GM19463 (cell line): ENCODE data around the gene SPRR2F.
"Not testable (repeated sequence)": the region's sequence is repeated elsewhere in the genome, so short reads cannot be mapped to it uniquely, and the experiment has no call there.

Experiments
- ATAC-seq: cut with Tn5 transposase; IDR thresholded peaks from one replicate; pipeline ENCODE4 v1.9.1; 2021; ENCODE audit warnings: mild to moderate bottlenecking, moderate library complexity; ENCODE audit not compliant: unreplicated experiment

The SPRR2F gene, protein sequence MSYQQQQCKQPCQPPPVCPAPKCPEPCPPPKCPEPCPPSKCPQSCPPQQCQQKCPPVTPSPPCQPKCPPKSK

DNA sequence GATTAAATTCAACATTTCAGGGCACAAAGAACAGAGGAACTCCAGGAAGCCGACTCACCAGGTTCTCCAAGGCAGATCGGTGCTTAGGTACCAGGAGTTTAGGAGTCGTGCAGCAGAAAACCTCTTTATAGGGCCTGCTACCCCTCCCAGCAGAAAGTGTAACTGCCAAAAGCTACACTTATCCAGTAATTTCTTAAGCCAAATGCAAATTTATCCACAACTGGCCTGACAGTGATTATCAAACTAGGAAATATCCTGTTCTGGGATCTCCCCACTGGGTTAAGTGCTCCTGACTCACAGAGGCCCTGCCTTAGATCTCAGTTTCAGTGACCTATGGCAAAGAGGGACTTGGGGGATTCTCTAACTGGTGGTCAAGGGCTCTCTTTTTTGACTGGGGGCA lies at the start of gene SPRR2F:
Gene SPRR2F, minus strand, starts transcription at position 101 of the 400 bp plus-strand sequence. CDS start 783 bp downstream, outside the sequence.
- ATAC-seq = no peak

DNA sequence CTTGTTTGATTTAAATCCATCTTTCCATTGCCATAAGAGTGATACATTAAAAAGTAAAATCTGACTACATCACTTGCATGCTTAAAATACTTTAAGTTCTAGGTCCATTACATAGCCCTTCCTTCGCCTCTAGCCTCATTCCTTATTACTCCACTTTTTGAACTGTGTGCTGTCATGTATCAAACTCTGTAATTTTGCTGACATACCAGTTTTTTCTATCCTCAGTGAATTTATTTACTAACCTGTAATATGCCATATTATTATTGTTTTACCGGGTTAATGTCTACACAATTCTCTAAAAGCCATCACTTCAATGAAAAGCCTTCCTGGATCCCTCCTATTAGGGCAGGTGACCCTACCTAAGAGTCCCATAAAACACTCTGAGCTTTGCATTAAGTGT lies 42.2 kb upstream of the SPRR2F start:
- no peak for ATAC-seq

DNA sequence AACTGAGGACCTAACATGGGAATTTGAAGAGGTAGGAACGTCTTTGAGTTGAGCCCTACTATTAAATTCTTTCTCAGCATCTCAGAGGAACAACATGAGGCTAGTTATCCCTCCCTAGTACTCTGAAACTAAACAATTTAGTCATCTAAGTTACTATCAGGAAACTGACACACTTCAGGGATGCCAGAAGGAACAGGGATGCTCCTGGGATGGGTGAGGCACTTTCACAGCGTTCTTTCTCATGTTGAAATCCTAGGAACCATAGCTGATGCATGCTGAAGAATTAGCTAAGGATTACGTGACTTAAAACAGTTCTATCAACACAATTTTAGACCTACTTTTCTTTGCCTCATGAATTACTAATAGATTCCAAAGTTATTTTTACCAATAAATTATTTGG lies 39.2 kb upstream of the SPRR2F start:
- ATAC-seq = no peak

DNA sequence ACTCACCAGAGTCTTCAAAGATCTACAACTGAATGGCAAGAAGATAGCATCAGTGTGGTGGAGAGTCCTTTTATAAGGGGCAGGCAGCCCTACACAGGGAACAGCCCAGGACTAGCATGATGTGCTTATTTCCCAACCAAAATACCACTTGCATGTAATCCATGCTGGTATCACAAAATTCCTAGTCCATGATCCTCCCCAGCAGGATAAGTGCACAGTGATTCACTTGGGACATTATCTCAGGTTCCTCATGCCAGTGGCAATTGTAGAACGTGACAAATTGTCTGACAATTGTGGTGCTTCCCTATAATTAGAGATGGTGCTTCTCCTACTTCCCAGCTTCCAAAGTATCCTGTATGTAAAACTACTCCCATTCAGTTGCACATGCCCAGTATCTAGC lies 37.5 kb upstream of the SPRR2F start, which contains the start of gene SPRR2G:
Gene SPRR2G, minus strand, starts transcription at position 45 of the 400 bp plus-strand sequence. CDS start 780 bp downstream, outside the sequence.
- ATAC-seq = no peak

DNA sequence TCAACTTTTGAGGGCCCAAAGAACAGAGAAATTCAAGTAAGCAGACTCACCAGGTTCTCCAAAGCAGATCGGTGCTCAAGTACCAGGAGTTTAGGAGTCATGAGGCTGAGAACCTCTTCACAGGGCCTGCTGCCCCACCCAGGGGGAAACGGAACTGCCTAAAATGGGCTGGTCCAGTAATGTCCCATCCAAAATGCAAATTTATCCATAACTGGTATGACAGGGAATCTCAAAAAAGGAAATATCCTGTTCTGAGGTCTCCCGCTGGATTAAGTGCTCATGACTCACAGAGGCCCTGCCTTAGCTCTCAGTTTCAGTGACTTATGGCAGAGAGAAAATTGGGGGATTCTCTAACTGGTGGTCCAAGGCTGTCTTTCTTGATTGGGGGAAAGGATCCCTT lies 28.1 kb upstream of the SPRR2F start:
- no peak for ATAC-seq

DNA sequence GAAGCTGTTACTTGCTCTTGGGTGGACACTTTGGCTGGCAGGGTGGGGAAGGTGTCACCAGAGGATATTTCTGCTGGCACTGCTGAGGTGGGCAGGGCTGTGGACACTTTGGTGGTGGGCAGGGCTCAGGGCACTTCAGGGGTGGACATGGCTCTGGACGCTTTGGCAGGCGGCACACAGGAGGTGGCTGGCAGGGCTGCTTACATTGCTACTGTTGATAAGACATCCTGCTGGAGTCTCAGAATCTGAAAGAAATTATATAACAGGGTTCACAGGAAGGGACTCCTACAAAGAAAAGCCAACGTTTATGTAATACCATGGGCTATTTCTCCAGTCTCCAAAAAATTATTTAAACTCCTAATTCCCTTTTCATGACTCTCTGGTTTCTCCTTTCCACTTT lies 27.2 kb upstream of the SPRR2F start:
- no peak for ATAC-seq

DNA sequence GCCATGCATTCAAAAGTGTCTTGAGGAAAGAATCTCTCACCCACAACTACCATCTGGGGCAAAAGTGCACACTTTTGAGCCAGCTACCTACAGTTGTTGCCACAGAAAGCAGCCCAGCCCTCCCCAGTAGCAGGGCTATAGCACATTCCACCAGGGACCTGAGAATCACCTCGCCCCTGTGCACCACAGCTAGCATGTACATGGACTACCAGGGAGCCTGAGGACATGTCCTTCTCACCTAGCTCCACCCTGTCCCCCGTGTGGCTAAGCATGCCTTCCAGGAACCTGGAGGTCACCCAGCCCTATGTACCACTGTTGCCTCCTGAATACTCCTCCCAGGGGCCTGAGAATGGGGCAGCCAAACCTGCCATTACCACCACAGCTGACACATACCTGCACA lies 20.4 kb upstream of the SPRR2F start:
- no peak for ATAC-seq

DNA sequence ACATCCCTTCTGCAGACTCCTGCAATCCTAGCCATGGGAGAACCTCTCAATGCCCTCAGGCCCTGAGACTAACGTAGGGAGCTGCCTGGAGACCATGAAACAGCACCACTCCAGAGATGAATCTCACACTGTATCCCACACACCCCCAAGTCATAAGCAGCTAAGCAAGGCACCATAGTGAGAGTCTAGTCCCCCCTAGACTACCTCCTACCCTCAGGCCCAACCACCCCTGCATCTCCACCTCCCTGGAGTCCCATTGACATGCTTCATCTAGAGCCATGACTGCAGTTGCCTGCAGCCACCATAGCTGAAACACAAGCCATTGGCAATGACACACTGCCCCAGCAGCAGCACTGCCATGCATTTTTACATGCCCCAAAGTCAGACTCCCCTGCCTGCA lies 20.0 kb upstream of the SPRR2F start:
- no peak for ATAC-seq

DNA sequence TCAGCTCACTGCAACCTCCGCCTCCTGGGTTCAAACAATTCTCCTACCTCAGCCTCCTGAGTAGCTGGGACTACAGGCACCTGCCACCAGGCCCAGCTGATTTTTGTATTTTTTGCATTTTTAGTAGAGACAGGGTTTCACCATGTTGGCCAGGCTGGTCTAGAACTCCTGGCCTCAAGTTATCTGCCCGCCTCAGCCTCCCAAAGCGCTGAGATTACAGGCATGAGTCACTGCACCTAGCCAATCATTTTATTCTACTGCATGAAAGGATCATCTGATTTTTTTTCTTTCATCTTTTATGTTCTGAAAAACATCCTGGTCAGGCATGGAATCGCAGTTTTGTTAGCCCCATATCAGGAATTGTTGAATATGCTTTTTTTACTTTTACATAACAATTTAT lies 15.4 kb upstream of the SPRR2F start:
- ATAC-seq = not testable (repeated sequence)

DNA sequence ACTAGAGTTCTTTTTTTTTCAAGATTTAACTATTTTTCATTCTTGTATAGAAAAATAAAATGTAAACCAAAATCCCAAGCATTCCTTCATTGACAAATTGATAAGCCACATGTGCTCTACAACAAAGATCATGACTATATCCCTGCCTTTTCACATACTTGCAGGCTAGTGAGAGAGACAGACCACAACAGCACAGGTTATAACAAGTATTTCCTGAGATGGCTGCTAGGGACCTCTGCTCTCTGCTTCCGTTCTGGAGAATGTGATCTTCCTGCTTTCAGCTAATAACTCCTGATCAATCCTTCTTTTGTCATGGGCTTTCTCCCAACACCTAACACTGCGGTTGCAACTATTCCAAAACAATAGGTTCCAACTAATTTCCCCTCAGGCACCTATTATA lies 14.0 kb upstream of the SPRR2F start:
- ATAC-seq = no peak

DNA sequence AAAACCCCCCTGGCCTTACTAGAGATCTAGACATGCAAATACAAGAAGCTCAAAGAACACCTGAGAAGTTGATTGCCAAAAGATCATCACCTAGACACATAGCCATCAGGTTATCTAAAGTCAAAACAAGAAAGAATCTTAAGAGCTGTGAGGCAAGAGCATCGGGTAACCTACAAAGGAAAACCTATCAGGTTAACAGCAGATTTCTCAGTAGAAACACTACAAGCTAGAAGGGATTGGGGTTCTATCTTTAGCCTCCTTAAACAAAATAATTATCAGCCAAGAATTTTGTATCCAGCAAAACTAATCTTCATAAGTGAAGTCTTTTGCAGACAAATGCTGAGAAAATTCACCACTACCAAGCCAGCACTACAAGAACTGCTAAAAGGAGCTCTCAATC lies 12.2 kb upstream of the SPRR2F start:
- ATAC-seq = no peak

DNA sequence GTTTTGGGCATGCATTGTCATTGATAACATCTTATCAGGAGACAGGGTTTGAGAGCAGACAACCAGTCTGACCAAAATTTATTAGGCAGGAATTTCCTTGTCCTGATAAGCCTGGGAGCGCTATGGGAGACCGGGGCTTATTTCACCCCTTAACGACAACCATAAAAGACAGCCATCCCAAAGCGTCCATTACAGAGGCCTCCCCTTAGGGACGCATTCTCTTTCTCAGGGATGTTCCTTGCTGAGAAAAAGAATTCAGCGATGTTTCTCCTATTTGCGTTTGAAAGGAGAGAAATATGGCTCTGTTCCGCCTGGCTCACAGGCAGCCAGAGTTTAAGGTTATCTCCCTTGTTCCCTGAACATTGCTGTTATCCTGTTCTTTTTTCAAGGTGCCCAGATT lies 10.5 kb upstream of the SPRR2F start:
- not testable (repeated sequence) for ATAC-seq

DNA sequence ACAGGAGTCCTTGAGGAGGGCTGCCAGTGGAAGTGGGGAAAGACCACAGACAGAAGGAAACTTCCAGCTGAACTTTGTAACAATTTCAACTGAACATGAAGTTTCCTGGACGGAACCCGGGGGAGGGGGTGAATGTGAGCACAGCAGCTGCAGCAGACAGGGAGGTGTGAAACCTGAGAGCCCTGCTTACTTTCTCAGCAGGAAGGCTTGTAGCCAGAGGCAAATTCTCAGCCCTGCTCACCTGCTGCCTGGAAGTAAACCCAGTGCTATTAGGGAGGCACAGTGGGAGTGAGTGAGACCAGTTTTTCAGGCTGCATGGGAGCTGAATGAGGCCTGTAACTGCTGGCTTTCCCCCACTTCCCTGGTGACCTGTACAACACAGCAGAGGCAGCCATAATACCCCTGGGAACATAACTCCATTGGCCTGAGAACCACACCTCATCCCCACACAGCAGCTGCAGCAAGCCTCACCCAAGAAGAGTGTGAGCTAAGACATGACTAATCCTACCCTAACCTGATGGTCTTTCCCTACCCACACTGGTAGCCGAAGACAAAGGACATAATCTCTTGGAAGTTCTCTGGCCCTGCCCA lies 9.6 kb upstream of the SPRR2F start:
- peak; percentile 69 for ATAC-seq

DNA sequence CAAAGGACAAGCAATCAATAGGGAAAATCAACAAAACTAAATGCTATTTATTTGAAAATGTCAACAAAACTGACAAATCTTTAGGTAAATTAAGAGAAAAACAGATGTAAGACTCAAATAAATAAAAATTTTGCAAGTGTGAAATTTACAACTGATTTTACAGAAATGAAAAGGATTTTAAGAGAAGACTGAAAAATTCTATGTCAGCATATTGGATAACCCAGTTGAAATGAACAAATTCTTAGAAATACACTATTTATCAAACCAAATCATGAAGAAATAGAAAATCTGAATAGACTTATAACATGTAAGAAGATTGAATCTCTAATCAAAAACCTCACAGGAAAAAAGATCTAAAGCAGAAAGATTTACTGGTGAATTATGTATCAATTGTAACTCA lies 7.6 kb upstream of the SPRR2F start:
- ATAC-seq = no peak

DNA sequence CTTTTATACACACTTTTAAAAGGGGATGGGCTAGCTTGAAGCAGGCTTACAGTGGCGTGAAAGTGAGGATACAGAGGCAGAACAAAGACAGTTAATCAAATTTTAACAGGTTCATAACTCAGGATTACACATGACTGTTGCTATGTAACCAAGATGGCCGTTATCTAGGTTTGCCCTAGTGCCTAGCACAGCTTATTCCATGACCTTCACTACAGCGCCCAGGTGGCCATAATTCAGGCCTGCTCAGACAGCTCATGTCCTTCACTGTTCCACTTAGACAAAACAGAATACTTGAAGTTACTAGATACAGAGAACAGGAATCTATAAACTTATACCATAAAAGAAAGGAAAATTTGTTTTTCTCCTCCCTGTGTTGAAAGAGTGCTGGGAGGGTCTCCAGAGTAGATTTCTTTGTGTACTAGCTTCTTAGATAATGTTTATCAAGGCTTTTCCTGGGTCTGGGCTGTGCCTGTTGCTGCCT lies 6.2 kb upstream of the SPRR2F start:
- no peak for ATAC-seq

DNA sequence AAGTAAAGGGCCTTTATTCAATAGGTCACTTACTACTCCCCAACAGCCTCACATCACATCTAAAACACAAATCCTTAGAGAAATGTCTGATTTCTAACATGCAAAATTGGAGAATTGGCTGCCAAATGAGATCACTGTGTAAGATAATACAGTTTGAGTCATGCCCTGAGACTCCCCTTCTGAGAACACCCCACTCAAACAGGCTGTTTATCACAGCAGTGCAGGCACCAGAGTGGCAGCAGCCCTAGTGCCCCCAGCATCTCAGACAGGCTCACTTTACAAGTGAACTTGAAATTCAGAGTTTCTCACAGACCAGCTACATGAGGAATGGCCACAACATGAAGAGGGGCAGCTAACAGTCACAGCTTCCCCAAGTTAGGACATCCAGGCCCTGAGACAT lies 1.9 kb upstream of the SPRR2F start:
- not testable (repeated sequence) for ATAC-seq

DNA sequence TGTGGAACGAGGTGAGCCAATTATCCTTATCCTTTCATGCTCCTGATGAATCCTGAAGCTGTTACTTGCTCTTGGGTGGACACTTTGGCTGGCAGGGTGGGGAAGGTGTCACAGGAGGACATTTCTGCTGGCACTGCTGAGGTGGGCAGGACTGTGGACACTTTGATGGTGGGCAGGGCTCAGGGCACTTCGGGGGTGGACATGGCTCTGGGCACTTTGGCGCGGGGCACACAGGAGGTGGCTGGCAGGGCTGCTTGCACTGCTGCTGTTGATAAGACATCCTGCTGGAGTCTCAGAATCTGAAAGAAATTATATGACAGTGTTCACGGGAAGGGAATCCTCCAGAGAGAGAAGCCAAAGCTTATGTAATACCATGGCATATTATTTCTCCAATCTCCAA lies 862 bp downstream of the SPRR2F start:
- ATAC-seq = not testable (repeated sequence)

DNA sequence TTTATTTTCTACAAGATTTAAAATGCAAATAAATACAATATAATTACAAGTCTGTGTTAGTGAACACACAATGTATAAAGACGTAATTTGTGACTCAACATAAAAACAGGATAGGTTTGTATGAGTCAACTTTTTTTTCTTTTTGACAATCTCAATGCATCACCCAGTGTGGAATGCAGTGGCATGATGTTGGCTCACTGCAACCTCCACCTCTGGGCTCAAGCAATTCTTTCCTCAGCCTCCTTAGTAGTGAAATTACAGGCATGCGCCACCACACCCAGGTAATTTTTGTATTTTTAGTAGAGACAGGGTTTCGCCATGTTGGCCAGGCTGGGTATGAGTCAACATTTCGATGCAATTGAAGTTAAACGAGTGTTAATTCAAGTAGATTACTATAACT lies 13.1 kb downstream of the SPRR2F start:
- ATAC-seq = no peak

DNA sequence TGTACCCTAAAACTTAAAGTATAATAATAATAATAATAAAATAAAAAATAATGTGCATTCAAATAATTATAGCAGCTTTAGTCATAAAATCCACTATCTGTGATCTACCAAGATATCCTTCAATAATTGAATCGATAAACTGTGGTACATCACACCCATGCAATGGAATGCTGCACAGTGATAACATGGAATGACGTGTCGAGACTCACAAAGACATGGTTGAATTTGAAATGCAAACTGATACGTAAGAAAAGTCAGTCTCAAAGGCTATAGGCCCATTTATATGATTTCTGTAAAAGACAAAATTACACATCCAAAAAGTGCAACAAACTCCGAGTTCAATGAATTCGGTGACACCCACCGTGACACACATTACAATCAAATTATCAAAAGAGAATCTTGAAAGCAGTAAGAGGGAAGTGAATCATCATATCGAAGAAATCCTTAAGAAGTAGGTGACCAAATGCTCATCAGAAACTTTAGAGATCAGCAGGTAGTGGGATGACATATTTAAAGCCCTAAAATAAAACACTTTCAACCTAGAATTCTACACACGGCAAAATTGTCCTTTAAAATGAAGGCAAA lies 13.8 kb downstream of the SPRR2F start:
- no peak for ATAC-seq

DNA sequence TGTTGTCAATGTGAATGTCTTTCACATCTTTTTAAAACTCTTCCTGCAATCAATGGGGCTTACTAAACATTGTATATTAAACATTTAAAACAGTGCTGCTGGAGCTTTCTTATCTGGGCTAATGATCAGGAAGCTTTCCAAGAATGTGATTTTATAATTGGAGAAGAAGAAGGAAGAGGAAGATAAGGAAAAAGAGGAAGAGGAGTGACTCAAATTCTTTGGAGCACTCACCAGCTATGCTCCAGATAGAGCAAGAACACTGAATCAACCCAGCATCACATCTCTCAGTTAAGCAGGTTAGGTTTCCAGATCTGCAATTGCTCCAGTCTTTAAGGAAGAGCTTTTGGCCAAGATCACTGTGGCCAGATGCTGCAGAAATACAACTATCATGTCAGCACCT lies 17.6 kb downstream of the SPRR2F start:
- ATAC-seq = no peak

DNA sequence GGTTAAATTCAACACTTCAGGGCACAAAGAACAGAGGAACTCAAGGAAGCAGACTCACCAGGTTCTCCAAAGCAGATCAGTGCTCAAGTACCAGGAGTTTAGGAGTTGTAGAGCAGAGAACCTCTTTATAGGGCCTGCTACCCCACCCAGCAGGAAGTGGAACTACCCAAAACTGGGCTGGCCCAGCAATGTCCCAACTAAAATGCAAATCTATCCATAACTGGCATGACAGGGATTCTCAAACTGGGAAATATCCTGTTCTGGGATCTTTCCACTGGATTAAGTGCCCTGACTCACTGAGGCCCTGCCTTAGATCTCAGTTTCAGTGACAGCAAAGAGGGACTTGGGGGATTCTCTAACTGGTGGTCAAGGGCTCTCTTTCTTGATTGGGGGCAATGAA lies 18.9 kb downstream of the SPRR2F start, which contains the start of gene SPRR2E:
Gene SPRR2E, minus strand, starts transcription at position 101 of the 400 bp plus-strand sequence. CDS start 775 bp downstream, outside the sequence.
- ATAC-seq = no peak

DNA sequence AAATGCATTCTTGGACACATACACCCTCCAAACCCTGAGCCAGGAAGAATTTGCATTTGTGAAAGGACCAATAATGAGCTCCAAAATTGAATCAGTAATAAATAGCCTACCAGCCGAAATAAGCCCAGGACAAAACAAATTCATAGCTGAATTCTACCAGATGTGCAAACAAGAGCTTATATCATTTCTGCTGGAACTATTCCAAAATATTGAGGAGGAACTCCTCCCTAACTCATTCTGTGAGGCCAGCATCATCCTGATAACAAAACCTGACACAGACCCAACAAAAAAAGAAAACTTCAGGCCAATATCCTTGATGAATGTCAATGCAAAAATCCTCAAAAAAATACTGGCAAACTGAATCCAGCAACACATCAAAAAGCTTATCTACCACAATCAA lies 25.7 kb downstream of the SPRR2F start:
- no peak for ATAC-seq
